Measurements from ENCODE around the gene ATF6B.

ATF6B gene

DNA sequence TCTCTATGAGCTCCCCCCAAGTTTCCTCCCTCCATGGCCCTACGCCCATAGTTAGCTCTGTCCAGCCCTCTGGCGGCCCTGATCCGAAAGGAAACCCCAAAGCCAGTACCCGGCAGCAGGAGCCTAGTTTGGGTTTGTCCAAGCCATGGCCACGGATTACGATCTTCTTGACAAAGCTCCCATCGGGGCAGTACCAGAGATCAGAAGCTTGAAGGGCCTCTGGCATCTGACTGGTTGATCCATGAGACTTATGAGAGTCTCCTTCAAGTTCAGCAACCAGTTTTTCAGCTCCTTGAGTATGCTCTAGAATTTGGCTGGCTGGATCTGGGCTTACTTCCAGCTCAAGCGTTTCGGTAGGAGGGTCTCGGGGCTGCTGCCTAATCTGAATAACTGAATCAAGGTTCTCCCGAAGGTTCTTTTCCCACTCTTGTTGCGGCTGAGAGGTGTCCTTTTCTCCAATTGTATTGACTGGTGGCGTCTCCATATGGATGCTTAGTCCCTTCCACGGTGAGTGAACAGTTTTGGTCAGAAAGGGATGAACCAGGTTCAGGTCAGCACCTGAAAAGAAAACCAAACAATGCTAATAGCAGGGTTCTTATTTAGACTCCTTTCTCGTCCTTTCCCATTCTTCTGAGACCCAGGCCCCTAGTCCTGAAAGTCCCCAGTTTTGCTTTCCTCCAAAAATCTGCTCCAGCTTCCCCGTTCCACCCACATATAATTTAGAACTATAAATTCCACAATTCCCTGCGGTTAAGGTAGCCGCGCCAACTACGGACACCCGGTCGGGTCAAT, 1.4 kb upstream of the ATF6B start:
- no peak for DNase-seq

DNA sequence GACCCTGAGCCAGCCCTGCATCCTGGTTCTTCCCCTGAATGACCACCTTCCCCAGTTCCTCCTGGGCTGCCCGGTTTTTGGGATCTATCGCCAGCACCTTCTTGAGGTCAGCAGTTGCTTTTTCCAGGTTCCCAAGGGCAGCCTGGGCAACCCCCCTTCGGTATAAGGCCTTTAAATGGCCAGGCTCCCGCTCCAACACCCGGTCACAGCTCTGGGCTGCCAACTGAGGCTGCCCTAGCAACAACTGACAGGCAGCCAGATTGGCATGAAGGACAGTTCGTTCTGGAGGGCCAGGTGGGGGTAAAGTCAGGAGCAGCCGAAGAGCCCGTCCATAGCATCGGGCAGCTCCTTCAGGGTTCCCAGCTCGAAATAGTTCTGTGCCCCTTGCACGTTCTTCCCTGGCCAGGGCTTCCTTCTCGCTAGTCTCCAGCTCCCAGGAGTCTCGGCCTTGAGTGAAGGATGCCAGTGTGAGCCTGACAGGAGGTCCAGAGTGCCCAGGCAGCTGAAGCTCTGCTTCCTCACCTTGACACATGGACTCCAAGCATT, 778 bp upstream of the ATF6B start:
- no peak for DNase-seq

DNA sequence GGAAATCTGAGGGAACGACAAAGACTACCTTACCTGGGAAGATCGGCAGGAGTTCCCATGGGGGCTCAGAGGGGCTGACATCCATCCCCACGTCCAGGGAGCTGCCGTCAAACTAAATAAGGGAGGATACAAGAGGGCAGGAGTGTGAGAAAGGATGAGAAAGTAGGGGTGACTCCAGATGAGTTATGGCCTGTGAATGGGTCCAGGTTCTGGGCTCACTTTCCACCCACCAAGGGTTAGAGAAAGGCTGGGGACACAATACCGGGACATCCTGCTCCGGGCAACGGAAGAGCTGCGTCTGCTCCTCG, 683 bp downstream of the ATF6B start:
- DNase-seq, result no peak

DNA sequence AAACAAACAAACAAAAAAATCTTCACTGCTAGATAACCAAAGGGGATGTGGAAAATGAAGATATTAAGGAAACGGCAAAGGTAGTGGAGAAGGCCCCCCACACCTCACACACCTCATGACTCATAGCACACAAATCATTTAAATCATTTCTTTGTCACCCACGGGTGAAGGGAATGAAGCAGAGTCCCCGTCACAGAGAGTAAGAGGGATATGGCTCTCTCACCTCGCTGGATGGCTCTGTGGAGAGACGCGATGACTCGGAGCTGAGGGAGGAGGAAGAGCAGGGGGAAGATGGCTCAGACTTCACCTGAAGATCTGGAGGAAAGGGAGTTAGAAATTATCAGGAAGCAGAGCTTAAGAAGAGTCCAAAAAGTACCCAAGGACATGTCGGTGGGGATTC, 1.2 kb downstream of the ATF6B start:
- no peak for DNase-seq

DNA sequence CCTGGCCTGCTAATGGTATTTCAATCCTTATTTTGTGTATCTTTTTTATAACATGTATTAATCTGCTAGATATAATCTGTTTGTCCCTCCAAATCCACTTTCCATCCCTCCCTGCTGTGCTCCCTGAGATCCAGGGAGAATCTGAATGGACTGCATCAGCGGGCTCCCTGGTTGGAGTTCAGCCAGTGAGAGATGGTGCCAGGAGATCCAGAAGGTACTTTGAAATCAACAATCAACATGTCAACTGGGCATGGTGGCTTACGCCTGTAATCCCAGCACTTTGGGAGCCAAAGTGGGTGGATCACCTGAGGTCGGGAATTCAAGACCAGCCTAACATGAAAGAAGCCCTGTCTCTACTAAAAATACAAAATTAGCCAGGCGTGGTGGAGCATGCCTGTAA, 4.4 kb downstream of the ATF6B start:
- DNase-seq, result no peak

DNA sequence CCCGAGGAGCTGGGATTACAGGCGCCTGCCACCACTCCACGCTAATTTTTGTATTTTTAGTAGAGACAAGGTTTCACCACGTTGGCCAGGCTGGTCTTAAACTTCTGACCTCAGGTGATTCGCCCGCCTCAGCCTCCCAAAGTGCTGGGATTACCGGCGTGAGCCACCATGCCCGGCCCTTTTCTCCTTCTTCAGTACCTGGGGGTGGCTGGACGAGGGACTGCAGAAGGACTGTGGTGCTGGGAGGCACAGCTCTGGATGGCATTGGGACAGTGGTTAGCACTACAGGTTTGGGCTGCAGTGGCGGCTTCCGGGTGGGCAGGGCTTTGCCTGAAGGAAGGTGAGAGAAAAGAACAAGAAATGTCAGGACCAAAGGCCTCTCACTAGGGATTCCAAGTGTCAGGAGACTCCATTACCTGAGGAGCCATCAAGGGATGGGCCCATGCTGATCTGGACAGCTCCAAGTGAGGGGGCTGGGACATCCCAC, 7.4 kb downstream of the ATF6B start:
- DNase-seq, result no peak

DNA sequence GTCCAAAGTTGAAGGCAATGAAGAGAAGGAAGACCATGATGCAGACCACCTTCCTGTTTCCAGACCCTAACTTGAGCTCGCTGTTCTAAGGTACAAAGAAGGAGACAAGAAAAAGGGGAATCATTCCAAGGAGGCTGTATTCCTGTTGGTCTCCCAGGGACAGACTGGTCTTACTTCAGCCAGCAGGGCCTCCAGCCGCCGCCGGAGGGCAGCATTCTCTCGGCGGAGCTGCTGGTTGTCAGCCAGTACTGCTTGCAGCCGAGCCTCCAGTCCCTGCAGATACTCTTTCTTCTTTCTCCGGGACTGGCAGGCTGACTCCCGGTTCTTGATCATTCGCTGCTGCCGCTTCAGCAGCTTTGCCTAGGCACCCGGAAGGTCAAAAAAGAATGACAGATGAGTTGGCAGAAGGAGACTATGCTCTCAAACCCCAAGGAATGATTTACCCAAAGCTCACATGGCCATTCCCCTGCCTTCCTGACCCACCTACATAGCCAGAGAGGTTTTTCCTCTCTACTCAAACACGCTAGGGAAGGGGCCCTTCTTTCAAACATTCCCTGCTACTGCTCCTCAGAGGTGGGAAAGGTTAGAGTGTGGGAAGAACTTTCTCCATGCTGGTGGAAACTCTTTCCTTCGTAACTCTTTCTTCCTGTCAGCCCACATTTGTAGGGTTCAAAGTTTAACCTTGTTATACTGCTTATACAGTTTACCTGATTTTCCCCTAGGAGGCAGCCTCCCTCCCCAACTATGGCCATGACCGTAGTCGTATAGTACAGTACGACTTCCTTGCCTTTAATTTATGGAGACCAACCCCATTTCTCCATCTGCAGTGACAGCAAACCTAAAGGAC, 9.0 kb downstream of the ATF6B start:
- DNase-seq, result peak; percentile 69

DNA sequence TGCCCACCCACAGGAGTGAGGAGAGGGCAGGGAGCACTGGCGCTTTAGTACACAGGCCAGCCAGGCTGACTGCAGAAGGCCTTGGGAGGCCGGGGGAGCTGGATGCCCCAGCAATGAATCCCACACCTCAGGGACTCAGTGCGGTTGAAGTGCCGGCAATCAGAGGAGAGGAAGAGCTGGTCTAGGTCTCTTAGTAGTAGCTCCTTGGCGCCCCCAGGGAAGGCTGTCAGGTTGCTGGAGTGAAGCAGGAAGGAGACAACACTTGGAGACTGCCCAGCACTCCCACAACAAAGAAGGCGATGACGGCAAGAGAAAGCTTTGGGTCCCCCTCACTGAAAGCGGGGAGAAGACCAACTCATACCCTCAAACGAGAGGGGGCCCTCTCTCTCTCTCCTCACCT, 10.6 kb downstream of the ATF6B start:
- no peak for DNase-seq

DNA sequence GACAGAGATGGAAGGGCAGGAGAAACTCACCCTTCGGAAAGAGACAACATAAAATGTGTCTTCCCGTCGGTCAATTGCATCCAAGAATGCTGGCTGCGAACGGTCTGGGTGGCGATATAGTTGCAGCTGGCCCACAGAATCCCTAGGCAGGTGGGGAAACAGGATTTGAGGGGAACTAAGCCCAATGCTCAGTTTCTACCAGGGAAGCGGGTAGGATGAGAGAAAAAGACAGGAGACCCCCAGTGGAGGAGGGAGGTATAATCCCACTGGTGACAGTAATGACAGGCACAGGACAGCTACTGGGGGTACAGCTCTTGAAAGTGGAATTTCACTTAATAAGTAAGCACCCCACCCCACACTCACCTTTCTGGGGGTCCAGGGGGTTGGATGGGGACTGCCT, 11.4 kb downstream of the ATF6B start:
- no peak for DNase-seq

DNA sequence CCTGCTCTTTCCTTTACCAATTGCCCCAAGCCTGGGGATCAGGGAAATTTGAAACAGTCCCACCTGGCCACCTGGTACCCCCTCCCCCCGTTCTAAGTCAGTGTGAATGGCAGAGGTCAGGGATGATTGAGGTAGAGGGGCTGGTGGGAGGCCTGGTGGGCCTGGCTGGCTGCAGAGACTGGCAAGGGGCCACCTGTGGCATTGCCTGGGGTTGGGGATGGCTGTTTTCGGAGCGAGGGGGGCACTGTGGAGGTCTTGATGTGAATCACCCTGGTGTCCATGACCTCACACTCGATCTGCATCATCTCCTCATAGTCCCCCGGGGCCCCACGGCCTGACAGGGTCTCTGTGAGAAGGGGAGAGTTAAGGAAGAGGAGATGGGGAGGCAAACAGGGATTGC, 12.4 kb downstream of the ATF6B start:
- DNase-seq, result no peak

DNA sequence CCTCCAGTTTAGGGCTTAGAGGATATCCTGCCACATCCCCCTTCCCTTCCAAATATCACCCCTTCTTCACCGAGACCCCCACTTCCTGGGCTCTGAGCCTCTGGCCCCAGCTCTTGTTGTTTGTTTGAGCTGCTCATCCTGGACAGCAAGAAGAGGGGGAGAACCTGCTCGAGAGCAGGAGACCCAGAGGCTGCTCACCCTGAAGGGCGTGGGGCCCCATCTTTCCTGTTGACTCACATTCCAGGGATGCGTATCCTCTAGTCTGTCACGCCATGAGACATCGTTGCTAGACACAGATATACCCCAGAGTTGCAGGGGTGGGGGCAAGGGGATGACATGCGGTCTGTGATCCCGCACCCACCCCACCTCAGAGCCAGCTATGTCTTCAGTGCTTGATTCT, 13.2 kb downstream of the ATF6B start:
- DNase-seq, result no peak

DNA sequence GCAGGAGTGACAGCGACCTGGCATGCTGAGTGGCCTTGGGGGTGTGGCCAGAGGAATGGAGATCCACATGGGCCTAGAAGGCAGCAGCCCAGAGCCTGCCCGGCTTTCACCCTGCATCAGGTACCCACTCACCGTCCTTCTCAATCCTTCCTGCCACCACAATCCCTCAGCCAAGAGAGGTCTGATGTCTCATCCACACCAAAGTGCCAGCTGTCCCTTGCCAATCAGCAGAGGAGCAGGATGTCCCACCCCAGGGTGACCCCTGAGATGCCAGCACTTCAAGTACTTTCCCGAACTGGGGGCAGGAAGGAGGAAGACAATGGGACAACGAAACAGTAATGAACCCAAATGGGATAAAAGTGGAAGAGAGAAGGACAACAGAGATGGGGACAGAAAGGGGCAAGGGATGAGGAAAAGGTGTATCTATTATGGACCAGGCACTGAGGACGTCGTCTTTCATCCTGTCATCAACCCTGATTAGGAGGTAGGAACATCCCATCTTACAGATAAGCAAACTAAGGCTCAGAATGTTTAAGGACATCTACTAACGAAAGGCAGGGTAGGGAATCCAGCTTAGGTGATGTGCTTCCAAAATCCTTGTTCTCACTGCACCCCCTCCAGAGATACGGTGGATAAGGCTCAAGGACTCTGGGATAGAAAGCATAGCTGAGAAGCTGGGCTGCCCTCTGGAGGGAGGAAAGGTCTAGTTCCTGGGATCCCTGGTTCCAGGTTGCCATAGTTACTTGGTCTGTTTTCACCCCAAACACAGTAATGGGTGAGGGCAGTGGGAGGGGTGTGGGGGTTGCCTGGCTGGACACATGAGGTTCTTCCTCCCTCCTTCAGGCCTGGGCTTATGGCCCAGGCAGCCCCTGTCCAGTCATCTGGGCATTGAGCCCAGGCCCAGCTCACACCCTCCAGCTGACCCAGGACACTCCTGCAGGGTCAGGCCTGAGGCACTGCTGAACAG, 14.4 kb downstream of the ATF6B start:
- DNase-seq, result no peak

DNA sequence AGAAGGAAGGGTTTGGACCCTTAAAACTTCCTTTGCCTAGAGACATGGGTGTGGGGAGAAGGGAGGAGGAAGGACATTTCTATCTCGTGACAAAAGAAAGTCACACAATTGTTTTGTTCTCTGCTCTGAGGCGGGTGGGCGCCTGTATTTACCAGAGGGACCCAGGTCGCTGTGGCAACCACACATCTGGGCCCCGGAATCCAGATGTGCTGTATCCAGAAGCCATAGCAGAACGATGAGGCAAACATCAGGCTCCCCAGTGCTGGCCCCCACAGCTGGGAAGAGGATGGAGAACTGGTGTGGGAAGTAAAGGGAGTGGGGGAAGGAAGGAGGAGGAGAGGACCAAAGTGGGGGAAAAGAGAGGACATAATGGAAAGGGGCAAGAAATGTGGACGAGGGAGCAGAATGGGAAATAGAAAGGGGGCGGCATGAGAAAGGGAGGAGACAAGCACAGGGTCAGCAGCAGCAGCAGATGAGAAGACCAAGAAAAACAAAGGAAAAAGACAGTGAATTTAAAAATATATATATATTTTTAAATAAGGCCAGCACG, 15.5 kb downstream of the ATF6B start:
- no peak for DNase-seq

DNA sequence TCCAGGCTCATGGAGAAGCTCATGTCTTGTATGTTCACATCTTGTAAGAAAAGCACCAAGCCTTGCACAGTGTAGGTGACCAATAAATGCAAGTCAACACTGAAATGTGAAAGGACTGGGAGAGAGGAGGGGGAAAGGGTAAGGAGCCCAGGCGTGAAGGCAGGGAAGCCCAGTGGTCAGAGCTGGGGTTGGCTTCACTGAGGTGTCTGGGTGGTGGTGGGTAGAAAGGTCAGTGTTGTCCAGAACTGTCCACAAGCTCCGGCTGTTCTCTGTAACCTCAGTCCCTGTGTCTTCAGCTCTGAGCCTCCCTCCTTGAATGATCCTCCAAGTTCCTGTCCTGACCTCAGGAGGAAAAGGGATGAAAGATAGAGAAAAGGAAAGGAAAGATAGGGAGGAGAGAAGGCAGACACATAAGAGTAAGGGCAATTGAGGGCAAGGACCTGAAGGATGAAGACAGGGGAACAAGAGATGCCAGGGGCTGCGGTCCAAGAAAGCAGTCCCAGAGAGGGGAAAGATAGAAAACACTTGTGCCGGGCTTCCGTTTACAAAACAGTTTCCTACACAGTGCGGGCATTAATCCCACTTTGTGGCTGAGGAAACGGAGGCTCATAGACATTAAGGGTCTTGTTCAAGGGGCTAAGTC, 16.5 kb downstream of the ATF6B start:
- no peak for DNase-seq

DNA sequence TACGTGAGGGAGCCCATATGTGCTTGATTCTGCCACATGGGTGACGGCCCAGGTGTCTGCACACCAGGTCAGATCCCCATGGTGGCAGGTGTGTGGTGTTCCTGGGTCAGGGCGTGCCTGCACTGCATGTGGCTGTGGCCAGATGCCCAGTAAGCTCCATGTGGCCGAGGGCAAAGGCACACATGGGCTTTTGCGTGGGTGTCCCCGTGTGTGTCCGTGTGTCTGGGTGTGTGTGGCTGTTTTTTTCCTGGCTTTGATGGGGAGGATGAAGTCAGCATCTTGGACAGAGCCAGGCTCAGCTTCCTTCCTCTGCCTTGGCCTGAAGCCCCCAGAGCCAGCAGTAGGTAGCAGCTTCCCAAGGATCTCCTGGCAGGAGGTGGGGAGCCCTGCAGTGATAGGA, 17.4 kb downstream of the ATF6B start:
- DNase-seq, result no peak

DNA sequence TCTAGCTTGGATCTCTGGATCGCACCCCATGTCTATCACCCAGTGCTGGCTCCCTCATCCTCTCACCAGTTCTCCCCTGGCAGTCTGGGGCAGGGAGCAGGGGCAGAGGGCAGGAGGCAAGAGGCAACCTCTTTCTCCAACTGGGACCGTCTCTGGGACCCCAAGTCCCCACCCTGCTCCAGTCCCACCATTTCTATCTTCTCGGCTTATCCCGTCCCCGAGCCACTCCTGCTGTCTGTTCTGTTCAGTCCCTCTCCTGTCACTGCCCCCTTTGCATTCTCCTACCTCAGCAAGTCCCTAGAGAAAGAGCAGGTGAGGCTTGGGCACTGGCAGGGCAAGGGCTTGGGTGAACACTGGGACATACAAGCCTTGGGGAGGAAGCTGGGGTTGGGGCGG, 18.3 kb downstream of the ATF6B start:
- DNase-seq, result no peak

DNA sequence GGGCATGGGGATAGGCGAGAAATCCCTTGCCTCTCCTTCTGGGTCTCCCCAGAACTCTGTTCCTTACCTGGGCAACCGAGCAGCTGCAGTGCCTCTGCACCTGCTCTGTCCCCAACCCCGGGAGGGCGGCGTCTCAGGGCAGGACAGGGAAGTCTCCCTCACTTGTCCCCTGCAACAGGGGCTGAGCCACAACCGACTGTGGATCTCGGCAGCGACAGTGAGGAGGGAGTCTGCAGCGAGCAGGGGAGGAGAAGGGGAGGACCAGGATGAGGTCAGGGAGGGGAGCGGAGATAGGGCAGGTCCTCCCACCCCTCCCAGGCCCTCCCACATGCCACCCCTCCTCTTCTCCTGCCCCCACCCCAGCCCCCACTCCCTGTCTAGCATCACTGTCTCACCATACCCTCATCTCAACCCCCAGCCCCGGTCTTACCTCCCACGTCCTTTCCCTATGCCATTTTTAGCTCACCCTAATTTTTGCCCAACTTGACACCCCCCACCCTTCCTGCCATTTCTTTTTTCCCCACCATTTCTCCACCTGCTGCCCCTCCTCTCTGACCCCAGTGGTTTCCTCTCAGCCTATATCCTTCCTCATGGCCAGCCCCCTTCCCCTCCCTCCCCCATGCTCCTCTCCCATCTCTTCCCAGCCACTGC, 18.8 kb downstream of the ATF6B start, which contains the start of gene TNXB:
Gene TNXB, minus strand, starts transcription at position 225 of the 651 bp plus-strand sequence. CDS start 11,140 bp downstream, outside the sequence.
- no peak for DNase-seq

DNA sequence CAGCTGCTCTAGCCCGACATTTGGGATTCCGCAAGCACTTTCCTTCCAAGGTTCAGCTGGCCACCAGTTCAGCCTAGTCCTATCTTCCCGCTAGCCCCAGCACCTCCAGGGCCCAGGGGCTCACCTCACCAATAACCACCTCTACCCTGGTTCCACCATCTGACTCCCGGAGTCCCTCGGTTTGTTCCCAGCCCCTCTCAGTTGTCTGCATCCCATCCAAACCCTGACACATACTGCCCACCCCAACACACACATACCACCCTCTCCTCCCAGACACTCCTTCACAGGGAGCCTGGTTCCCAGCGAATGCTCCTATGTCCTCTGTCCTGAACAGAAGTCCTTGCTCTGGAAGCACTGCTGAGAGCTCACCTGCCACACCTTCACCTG, 19.3 kb downstream of the ATF6B start:
- no peak for DNase-seq

DNA sequence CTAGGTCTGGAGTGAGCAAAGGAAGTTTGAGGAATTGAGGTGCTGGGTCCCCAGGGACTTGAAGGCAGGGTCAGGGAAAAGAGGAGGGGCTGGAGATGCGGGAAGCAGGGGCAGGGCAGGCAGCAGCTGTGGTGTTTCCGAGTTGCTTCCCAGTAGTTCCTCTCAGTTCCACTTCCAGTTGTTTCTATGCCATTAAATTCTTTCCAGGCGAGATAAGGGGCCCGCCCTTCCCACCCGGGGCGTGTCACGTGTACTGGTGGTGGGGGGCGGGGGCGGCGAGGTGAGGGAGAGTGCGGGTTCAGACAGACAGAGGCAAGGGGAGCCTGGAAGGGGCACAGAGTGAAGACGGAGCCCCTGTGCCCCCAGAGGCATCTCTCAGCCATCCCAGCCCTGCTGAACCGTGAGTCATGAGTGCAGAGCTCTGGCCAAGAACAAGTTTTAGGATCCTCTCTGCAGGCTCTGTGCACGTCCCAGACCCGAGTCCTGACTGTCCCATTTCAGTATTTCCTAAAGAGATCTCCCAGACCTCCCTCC, 19.9 kb downstream of the ATF6B start:
- no peak for DNase-seq

DNA sequence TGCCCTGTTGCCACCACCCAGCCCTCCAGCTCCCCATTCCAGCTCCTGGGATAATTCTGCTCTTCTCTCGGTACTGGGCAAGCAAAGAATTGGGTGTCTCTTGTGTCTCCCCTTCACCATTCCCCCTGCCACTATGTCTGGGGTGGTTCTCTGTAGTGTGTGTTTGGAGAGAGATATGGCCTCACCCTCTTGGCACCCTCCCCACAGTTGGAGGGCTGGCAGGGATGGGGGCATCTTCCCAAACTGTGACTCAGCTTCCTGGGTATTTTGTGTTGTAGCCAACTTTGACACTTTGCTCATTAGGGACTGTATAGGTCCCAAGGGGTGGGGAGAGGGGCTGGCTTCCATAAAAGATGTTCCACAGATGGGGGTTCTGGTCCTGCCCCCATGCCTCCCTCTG, 20.6 kb downstream of the ATF6B start:
- no peak for DNase-seq

DNA sequence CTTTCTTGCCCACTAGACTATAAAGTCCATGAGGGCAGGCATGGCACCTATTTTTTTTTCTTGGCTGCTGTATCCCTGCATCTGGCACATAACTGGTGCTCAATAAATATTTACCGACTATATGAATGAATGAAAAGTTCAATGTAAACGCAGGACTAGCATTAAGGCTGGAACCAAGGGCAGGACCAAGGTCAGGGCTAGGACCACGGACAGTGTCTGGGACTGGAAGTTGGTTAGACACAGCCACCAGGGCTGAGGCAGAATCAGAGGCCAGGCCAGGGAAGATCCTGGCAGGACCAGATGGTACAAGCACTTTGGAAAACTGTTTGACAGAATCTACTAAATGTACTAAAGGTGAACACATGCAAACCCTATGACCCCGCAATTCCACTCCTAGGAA, 22.6 kb downstream of the ATF6B start:
- DNase-seq, result no peak
